Mammary epithelial cell (primary cell): Measurements from ENCODE around the gene LNPK.

Source experiments
- EZH2 ChIP-seq: IDR thresholded peaks from 2 replicates; pipeline ENCODE4 v1.6.1; 2012; ENCODE audit warnings: low read length, inconsistent platforms, borderline replicate concordance
- TF ChIP-seq, protein P1 (sequence below), 2 donors: IDR thresholded peaks in 1 of 2; conservative IDR thresholded peaks in 1 of 2; 2 replicates each; pipeline ENCODE4 v1.5.1; 2011 to 2012; ENCODE audit warnings: inconsistent platforms in 2 of 2, low read length in 2 of 2, mild to moderate bottlenecking in 2 of 2, control low read depth in 1 of 2, low read depth in 1 of 2; ENCODE audit not compliant: insufficient read depth in 1 of 2; ENCODE audit errors: extremely low read depth in 1 of 2

DNA sequence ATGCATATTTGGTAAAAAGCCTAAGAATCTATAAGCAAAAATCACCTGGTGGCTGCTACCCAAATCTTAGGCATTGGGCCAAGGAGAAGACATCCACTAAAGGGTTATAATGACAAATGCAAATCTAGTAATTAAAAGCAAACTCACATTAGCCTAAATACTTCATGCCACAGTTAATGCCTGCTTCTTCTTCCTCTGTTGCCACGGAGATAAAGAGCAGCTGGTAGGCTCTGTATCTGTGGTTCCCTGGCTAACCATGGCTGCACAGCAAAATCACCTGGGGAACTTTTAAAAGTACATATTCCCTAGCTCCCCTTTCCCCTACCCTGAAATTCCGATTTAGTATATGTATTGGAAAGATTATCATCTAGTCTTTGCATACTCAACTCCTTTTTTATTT, 114.3 kb downstream of the LNPK start:
- TF ChIP-seq, protein P1, sequence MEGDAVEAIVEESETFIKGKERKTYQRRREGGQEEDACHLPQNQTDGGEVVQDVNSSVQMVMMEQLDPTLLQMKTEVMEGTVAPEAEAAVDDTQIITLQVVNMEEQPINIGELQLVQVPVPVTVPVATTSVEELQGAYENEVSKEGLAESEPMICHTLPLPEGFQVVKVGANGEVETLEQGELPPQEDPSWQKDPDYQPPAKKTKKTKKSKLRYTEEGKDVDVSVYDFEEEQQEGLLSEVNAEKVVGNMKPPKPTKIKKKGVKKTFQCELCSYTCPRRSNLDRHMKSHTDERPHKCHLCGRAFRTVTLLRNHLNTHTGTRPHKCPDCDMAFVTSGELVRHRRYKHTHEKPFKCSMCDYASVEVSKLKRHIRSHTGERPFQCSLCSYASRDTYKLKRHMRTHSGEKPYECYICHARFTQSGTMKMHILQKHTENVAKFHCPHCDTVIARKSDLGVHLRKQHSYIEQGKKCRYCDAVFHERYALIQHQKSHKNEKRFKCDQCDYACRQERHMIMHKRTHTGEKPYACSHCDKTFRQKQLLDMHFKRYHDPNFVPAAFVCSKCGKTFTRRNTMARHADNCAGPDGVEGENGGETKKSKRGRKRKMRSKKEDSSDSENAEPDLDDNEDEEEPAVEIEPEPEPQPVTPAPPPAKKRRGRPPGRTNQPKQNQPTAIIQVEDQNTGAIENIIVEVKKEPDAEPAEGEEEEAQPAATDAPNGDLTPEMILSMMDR (conservative IDR thresholded peaks at IDR 0.05 in 1 of 2, IDR thresholded peaks at IDR 0.05 in 1 of 2; ENCODE audit: extremely low read depth in 1 of 2, insufficient read depth in 1 of 2, low read depth in 1 of 2, low read length in 2 of 2): no peak
- TF ChIP-seq EZH2: no peak
